K562 (cell line): Measurements from ENCODE around the gene RPS15A. TPM values are rescaled to one million over a fixed set of nuclear protein-coding genes. Genes with fewer than 3 reads are reported as not detected.
A peak's percentile ranks its signal among the peaks of the same experiment; 100 is the strongest.

Source experiments
- ARID1B ChIP-seq: fragments of 450-650 bp; IDR thresholded peaks from 2 replicates; pipeline ENCODE4 v1.6.1; 2016; ENCODE audit warnings: antibody characterized with exemption, mild to moderate bottlenecking, inconsistent platforms
- BRF1 ChIP-seq: IDR thresholded peaks from 3 replicates; pipeline ENCODE4 v1.6.1; 2011; ENCODE audit warnings: borderline replicate concordance, mild to moderate bottlenecking; ENCODE audit not compliant: insufficient read length; ENCODE audit errors: extremely low read depth
- ELF1 ChIP-seq: fragments of 200-800 bp; sonication (Bioruptor generic); IDR thresholded peaks from 2 replicates; pipeline ENCODE4 v1.6.1; 2016; ENCODE audit warnings: missing genetic modification characterization, missing compliant biosample characterization
- HLTF ChIP-seq: fragments of 450-650 bp; IDR thresholded peaks from 2 replicates; pipeline ENCODE4 v1.6.1; 2016
- SRF ChIP-seq, 2 experiments: fragments of 250-450, 450-650 bp in 1 of 2; sonication (Bioruptor Pico) in 1 of 2; sonication (generic) in 1 of 2; formaldehyde crosslinking; IDR thresholded peaks; 2 replicates each; pipeline versions ENCODE4 v1.5.0 to v1.5.1; 2020 to 2022; ENCODE audit warnings: mild to moderate bottlenecking in 1 of 2, missing genetic modification reagents in 1 of 2
- SRSF9 ChIP-seq: fragments of 200-400 bp; formaldehyde crosslinking; IDR thresholded peaks from 2 replicates; pipeline ENCODE4 v1.6.1; 2017; ENCODE audit warnings: low read depth, low read length, borderline replicate concordance
- ZBTB11 ChIP-seq, 3 experiments: fragments of 200-800 bp in 1 of 3; fragments of 250-450 bp in 1 of 3; fragments of 450-650 bp in 1 of 3; sonication (Bioruptor Pico) in 1 of 3; sonication (Bioruptor generic) in 1 of 3; formaldehyde crosslinking in 1 of 3; IDR thresholded peaks; 2 replicates each; pipeline versions ENCODE4 v1.6.1 to v1.8.0; 2016 to 2022; ENCODE audit warnings: mild to moderate bottlenecking in 2 of 3, missing genetic modification characterization in 2 of 3, missing compliant biosample characterization in 1 of 3, moderate library complexity in 1 of 3
- ZKSCAN3 ChIP-seq: fragments of 250-450 bp; sonication (Bioruptor Pico); IDR thresholded peaks from 2 replicates; pipeline ENCODE4 v1.4.0; 2020
- ZNF318 ChIP-seq, 2 experiments: fragments of 450-650 bp; IDR thresholded peaks; 2 replicates each; pipeline ENCODE4 v1.6.1; 2016; ENCODE audit warnings: mild to moderate bottlenecking in 2 of 2, borderline replicate concordance in 1 of 2, low read depth in 1 of 2, moderate library complexity in 1 of 2
- ZNF398 ChIP-seq: fragments of 250-450 bp; sonication (Bioruptor Pico); IDR thresholded peaks from 2 replicates; pipeline ENCODE4 v1.8.0; 2021; ENCODE audit warnings: moderate library complexity, mild to moderate bottlenecking, inconsistent platforms
- ZNF668 ChIP-seq: fragments of 250-450 bp; sonication (Bioruptor Pico); IDR thresholded peaks from 2 replicates; pipeline ENCODE4 v1.8.0; 2022; ENCODE audit warnings: mild to moderate bottlenecking, inconsistent platforms
- polyA plus RNA-seq, 8 experiments: library from polyadenylated mRNA; depleted of rRNA in 4 of 8; stranded (reverse) in 5 of 8; unstranded in 3 of 8; fragments of >200 nt; fragmentation: Nextera tagmentation in 2 of 8; fragmentation: Illumina TruSeq in 1 of 8; extraction: Ambion mirVana in 2 of 8; extraction: Trizol in 1 of 8; gene quantifications; 2 replicates each; pipeline versions ENCODE4 v1.2.1 to v1.2.3, GENCODE V29; 2011 to 2014; ENCODE audit warnings: inconsistent platforms in 1 of 8, missing spikeins in 1 of 8
- total RNA-seq, 7 experiments: library from RNA; depleted of rRNA in 6 of 7; stranded (reverse); fragments of >200 nt in 6 of 7; fragmentation: Illumina TruSeq in 2 of 7; extraction: Trizol in 2 of 7; gene quantifications; 2 replicates each; pipeline versions ENCODE4 v1.2.1 to v1.2.3, GENCODE V29; 2011 to 2021; ENCODE audit warnings: low replicate concordance in 1 of 7

RPS15A gene
- total and polyA plus RNA-seq, 9 of the 15 experiments (the other 6 are each of a cell fraction or from before 2014, with no cell fraction given) = 1,397 to 5,474 (median 2,798) TPM

- no peak for TF ChIP-seq ARID1B
- no peak for TF ChIP-seq ZKSCAN3 (CRISPR knock-in tag)
- no peak for TF ChIP-seq ZNF398 (CRISPR knock-in tag)
- TF ChIP-seq SRF (CRISPR knock-in tag; IDR thresholded peaks at IDR 0.05) = 0 out of 4 replicates have a peak, but pooled peaks of 1 of the 2 experiments have one; percentile 18
- TF ChIP-seq ZNF668 (CRISPR knock-in tag) = no peak
- TF ChIP-seq ZBTB11 (CRISPR knock-in tag; IDR thresholded peaks at IDR 0.05) = no peak
- TF ChIP-seq BRF1 = no peak
- TF ChIP-seq ELF1 = peak; percentile 42; the same call in 1 of the 2 replicates
- TF ChIP-seq HLTF = no peak
- peak in 1 of 2 experiments; percentile 85; a peak in 1 of 4 replicates for TF ChIP-seq ZNF318 (IDR thresholded peaks at IDR 0.05; ENCODE audit: borderline replicate concordance in 1 of 2, low read depth in 1 of 2)
- TF ChIP-seq SRSF9 = no peak
Measured at GRCh38 chr16:18789850-18790706, at the start of gene RPS15A (continued).
